ENCODE measurements around the gene TXK. TPM values are rescaled to one million over a fixed set of nuclear protein-coding genes. Genes with fewer than 3 reads are reported as not detected.

Gene TXK
- total RNA-seq, 4 donors from 2014 or later, result 1.6 to 6.8 (median 3.3) TPM

DNA sequence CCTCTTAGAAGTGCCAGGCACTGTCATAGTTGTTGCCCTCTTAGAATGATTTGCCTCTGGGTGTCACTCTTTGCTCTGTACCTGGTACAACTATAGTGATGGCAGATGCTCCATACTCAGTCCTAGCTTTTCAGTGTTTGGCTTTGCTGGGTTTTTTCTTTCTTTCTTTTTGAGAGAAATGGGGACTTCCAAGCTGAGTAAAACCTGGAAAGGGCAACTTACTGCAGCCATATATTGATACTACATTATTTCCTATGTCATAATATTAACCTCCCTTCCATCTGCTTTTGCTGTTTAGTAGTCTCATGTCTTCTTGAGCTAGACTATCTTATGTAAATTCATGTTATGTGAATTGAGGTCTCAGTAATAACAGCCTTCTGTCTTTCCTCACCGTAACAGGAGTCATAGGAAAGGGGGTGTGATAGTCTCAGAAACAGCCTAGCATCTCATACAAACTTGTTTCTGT lies 68.4 kb downstream of the TXK start:
- WGBS, result 96% methylated on average over 1 of the region's 1 CpG
- Histone ChIP-seq H3K4me1 (no peaks in the 10 kb centered on the region), H3K27me3 (no peaks in the 10 kb centered on the region), H3K4me3 (no peak overlapping the region), H3K27ac (no peak overlapping the region), H3K9me3 (no peaks in the 10 kb centered on the region), H3K36me3 (no peaks in the 10 kb centered on the region)
- TF ChIP-seq POLR2AphosphoS5 (IDR thresholded peaks at IDR 0.05) (no peak), POLR2A (IDR thresholded peaks at IDR 0.05) (no peak), EP300 (IDR thresholded peaks at IDR 0.05) (no peak), CTCF (IDR thresholded peaks at IDR 0.05) (no peak)
- no peak for DNase-seq (ENCODE audit: low spot score in 2 of 2)

GRCh38 chr4:48064349-48064748 lies 69.7 kb downstream of the TXK start:
- Histone ChIP-seq H3K4me3 (no peak overlapping the region), H3K27me3 (no peaks in the 10 kb centered on the region), H3K27ac (no peak overlapping the region), H3K36me3 (no peaks in the 10 kb centered on the region), H3K9me3 (no peaks in the 10 kb centered on the region), H3K4me1 (no peaks in the 10 kb centered on the region)
- no peak for DNase-seq (ENCODE audit: low spot score in 2 of 2)
- WGBS, result 84% methylated on average over 3 of the region's 3 CpGs
- TF ChIP-seq POLR2AphosphoS5 (IDR thresholded peaks at IDR 0.05) (no peak), CTCF (IDR thresholded peaks at IDR 0.05) (no peak), POLR2A (IDR thresholded peaks at IDR 0.05) (no peak), EP300 (IDR thresholded peaks at IDR 0.05) (no peak)

DNA sequence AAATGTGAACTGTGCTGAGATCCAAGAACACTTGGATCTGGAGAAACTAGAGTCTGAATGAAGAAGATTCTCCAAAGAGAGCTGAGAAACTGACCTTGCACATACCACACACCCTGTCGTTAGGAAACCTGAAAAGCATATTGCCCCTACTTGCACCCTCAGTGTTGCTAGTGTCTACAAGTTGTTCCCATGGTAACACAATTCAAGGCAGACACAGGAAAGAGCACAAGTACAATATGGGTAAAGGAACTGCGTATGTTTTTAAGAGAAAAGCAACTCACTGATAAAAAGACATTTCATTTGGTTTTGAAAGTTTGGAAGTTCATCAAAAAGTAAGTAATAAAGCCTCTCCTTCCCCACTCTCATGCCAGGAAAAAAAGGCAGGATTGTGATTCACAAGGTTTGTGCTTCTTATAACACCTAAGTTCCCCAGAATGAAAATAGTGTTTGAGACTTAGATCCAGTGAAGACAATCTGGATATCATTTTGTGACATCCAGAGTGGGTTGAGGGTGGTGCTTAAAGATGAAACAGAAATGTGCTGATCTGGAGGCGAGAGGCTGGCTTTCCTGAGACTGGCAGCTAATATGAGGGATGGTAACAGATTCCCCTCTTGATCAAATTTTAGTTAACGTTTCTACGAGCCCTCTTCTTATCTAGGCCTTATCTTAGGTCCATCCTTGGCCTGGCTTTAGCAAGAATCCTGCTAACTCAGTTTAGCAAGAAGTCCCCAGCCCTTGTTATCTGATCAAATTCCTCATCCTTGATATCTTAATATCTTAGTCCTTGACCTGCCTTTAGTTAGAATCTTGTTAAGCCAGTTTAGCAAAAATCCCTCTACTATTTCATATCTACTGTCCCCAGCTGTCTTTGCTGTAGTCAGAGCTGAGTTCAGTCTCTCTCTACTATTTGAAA lies 75.2 kb downstream of the TXK start:
- Histone ChIP-seq H3K27ac (no peak overlapping the region), H3K4me3 (no peak overlapping the region), H3K36me3 (no peaks in the 10 kb centered on the region), H3K4me1 (no peaks in the 10 kb centered on the region), H3K27me3 (no peaks in the 10 kb centered on the region), H3K9me3 (no peaks in the 10 kb centered on the region)
- WGBS, result 56% methylated on average over 5 of the region's 5 CpGs
- TF ChIP-seq POLR2AphosphoS5 (IDR thresholded peaks at IDR 0.05) (no peak), CTCF (IDR thresholded peaks at IDR 0.05) (no peak), POLR2A (IDR thresholded peaks at IDR 0.05) (no peak), EP300 (IDR thresholded peaks at IDR 0.05) (no peak)
- DNase-seq (ENCODE audit: low spot score in 2 of 2), result no peak

- TF ChIP-seq POLR2A (IDR thresholded peaks at IDR 0.05) (no peak), EP300 (IDR thresholded peaks at IDR 0.05) (no peak), CTCF (IDR thresholded peaks at IDR 0.05) (no peak), POLR2AphosphoS5 (IDR thresholded peaks at IDR 0.05) (no peak)
- H3K27ac ChIP-seq, result no peak overlapping the region
- H3K4me3 ChIP-seq, result no peak overlapping the region
- H3K9me3 ChIP-seq, result no peaks in the 10 kb centered on the region
- H3K4me1 ChIP-seq, result peaks cover 13% of the 10 kb centered on the region
- WGBS, result 100% methylated on average over 1 of the region's 1 CpG
- H3K36me3 ChIP-seq, result no peaks in the 10 kb centered on the region
- H3K27me3 ChIP-seq, result no peaks in the 10 kb centered on the region
- no peak for DNase-seq (ENCODE audit: low spot score in 2 of 2)
These were observed 83.0 kb downstream of the TXK start for GRCh38 chr4:48051078-48051477.

DNA sequence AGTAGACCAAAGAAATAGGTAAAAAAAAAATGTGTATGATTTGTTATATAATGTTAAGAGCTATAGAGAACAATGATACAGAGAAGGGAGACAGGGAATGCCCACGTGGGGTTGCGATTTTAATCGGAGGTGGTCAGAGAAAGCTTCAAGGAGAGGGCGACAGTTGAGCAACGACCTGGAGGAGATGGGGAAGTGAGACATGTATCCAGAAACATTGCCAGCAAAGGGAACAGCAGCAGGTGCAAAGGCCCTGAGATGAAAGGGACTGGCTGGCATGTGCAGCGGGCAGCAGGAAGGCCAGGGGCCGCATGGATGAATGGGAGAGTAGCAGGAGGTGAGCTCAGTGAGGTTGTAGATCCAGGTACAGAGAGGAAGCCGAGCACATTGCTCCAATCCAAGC lies 84.6 kb downstream of the TXK start:
- Histone ChIP-seq H3K27ac (no peak overlapping the region), H3K4me3 (no peak overlapping the region), H3K4me1 (peaks cover 13% of the 10 kb centered on the region), H3K36me3 (no peaks in the 10 kb centered on the region), H3K9me3 (no peaks in the 10 kb centered on the region), H3K27me3 (no peaks in the 10 kb centered on the region)
- DNase-seq (ENCODE audit: low spot score in 2 of 2), result no peak
- WGBS, result 77% methylated on average over 8 of the region's 8 CpGs
- TF ChIP-seq POLR2A (IDR thresholded peaks at IDR 0.05) (no peak), CTCF (IDR thresholded peaks at IDR 0.05) (no peak), EP300 (IDR thresholded peaks at IDR 0.05) (no peak), POLR2AphosphoS5 (IDR thresholded peaks at IDR 0.05) (no peak)

Measured in suprapubic skin (tissue), 4 donors.